ENCODE measurements around the gene MROH9. TPM values are rescaled to one million over a fixed set of nuclear protein-coding genes. Genes with fewer than 3 reads are reported as not detected.

The MROH9 gene
- total and polyA plus RNA-seq, 2 experiments from 2014 or later, result 0.15 to 0.23 TPM

- WGBS (ENCODE audit: low lambda C conversion rate, missing lambda C conversion rate), result 53% methylated on average over 4 of the region's 4 CpGs
- Histone ChIP-seq H3K27me3 (no peaks in the 10 kb centered on the region), H4K20me1 (ENCODE audit: insufficient read depth, poor library complexity, severe bottlenecking) (no peaks in the 10 kb centered on the region), H2AFZ (no peak overlapping the region), H3K4me3 (no peak overlapping the region), H3K4me1 (ENCODE audit: insufficient read depth) (no peaks in the 10 kb centered on the region), H3K9me2 (replicated peaks; ENCODE audit: insufficient read depth) (no peaks in the 10 kb centered on the region), H3K4me2 (peak overlapping the region; percentile 53), H3K27ac (no peak overlapping the region), H3K9me3 (ENCODE audit: low read depth) (no peaks in the 10 kb centered on the region), H3K36me3 (replicated peaks; ENCODE audit: insufficient read depth, low read depth) (no peaks in the 10 kb centered on the region), H3K79me2 (no peaks in the 10 kb centered on the region)
- no peak for DNase-seq (ENCODE audit: low spot score)
- TF ChIP-seq CTCF (IDR thresholded peaks at IDR 0.05; ENCODE audit: poor library complexity), result no peak
- TF ChIP-seq EZH2phosphoT487 (IDR thresholded peaks at IDR 0.05; ENCODE audit: low read depth, severe bottlenecking, unreplicated experiment), result no peak
- no peak for TF ChIP-seq EZH2 (IDR thresholded peaks at IDR 0.05; ENCODE audit: borderline replicate concordance)
Observed at GRCh38 chr1:170929412-170929834, 5.9 kb upstream of the MROH9 start.

- peak overlapping the region; percentile 3 for H3K27ac ChIP-seq
- H3K4me3 ChIP-seq, result no peak overlapping the region
- 14% methylated on average over 7 of the region's 7 CpGs for WGBS (ENCODE audit: low lambda C conversion rate, missing lambda C conversion rate)
- H3K4me1 ChIP-seq (ENCODE audit: insufficient read depth), result no peaks in the 10 kb centered on the region
- no peaks in the 10 kb centered on the region for H3K9me2 ChIP-seq (replicated peaks; ENCODE audit: insufficient read depth)
- peak overlapping the region; percentile 53 for H3K4me2 ChIP-seq
- no peaks in the 10 kb centered on the region for H3K36me3 ChIP-seq (replicated peaks; ENCODE audit: insufficient read depth, low read depth)
- H2AFZ ChIP-seq, result no peak overlapping the region
- no peaks in the 10 kb centered on the region for H3K79me2 ChIP-seq
- H3K9me3 ChIP-seq (ENCODE audit: low read depth), result no peaks in the 10 kb centered on the region
- DNase-seq (ENCODE audit: low spot score), result peak; percentile 63
- TF ChIP-seq EZH2 (IDR thresholded peaks at IDR 0.05; ENCODE audit: borderline replicate concordance), result no peak
- TF ChIP-seq EZH2phosphoT487 (IDR thresholded peaks at IDR 0.05; ENCODE audit: low read depth, severe bottlenecking, unreplicated experiment), result no peak
- TF ChIP-seq CTCF (IDR thresholded peaks at IDR 0.05; ENCODE audit: poor library complexity), result peak; percentile 82
- H3K27me3 ChIP-seq, result no peaks in the 10 kb centered on the region
- H4K20me1 ChIP-seq (ENCODE audit: insufficient read depth, poor library complexity, severe bottlenecking), result no peaks in the 10 kb centered on the region
Observed at GRCh38 chr1:170929835-170930554, 5.3 kb upstream of the MROH9 start.

GRCh38 chr1:170931650-170932049, 3.7 kb upstream of the MROH9 start:
- Histone ChIP-seq H4K20me1 (ENCODE audit: insufficient read depth, poor library complexity, severe bottlenecking) (no peaks in the 10 kb centered on the region), H3K27ac (no peak overlapping the region), H3K9me2 (replicated peaks; ENCODE audit: insufficient read depth) (no peaks in the 10 kb centered on the region), H3K36me3 (replicated peaks; ENCODE audit: insufficient read depth, low read depth) (no peaks in the 10 kb centered on the region), H3K4me2 (no peak overlapping the region), H3K79me2 (no peaks in the 10 kb centered on the region), H3K4me3 (no peak overlapping the region), H3K27me3 (no peaks in the 10 kb centered on the region), H3K4me1 (ENCODE audit: insufficient read depth) (no peaks in the 10 kb centered on the region), H2AFZ (no peak overlapping the region), H3K9me3 (ENCODE audit: low read depth) (no peaks in the 10 kb centered on the region)
- TF ChIP-seq CTCF (IDR thresholded peaks at IDR 0.05; ENCODE audit: poor library complexity) (no peak), EZH2 (IDR thresholded peaks at IDR 0.05; ENCODE audit: borderline replicate concordance) (no peak), EZH2phosphoT487 (IDR thresholded peaks at IDR 0.05; ENCODE audit: low read depth, severe bottlenecking, unreplicated experiment) (no peak)
- WGBS (ENCODE audit: low lambda C conversion rate, missing lambda C conversion rate), result 92% methylated on average over 2 of the region's 2 CpGs
- no peak for DNase-seq (ENCODE audit: low spot score)
